HCEC 1CT (cell line): Measurements from ENCODE around the gene CIBAR2.

Source experiments
- DNase-seq: peaks from one replicate; pipeline ENCODE4 v3.0.0-alpha.2; 2017

CIBAR2 gene

GRCh38 chr16:85144026-85144915, 32.0 kb upstream of the CIBAR2 start:
- DNase-seq = no peak

GRCh38 chr16:85142771-85143211, 30.5 kb upstream of the CIBAR2 start:
- no peak for DNase-seq

DNA sequence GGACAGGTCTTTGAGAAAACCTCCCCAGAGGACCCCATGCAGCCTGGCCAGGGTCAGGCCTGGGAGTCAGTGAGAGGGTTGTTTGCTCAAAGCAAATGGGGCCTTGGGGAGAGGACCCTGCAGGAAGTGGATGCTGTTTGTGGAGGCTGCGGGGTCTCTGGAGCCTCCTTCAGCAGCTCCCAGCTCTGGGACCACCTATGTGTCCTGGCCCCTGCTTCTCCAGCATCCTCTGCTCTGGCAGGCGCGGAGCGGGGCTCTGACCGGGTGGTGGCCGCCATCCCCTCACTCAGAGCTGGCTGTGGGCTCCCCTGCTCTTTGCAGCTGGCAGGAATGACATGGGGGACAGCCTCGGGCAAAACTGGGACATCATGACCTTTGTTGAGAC, 29.8 kb upstream of the CIBAR2 start:
- DNase-seq = no peak

DNA sequence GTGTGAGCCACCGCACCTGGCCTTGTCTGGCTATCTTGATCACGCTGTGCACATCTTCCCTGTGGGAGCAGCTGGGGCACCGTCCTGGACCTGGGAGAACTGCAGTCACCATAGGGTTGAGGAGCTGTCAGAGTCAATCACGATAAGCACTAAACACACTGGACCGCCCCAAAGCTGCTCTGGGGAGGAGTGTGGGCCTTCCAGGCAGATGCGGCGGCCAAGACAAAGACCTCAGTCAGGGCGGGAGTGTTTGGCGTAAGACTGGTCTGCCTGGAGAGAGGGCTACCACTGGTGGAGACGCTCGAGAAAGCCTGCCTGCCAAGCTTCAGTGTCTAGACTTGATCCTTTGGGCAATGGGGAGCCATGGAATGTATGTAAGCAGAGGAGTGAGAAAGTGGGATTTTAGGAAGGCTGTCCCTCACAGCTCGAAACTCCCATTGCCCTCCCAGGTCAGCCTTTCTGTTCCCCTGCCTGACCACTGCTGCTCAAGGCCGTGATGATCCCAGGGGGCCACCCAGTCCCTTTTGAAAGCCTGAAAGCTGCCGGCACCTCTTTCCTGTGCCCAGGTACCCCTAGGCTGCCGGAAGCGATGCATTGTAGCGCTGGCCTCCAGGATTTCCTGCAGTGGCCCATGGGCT, 29.3 kb upstream of the CIBAR2 start:
- no peak for DNase-seq

DNA sequence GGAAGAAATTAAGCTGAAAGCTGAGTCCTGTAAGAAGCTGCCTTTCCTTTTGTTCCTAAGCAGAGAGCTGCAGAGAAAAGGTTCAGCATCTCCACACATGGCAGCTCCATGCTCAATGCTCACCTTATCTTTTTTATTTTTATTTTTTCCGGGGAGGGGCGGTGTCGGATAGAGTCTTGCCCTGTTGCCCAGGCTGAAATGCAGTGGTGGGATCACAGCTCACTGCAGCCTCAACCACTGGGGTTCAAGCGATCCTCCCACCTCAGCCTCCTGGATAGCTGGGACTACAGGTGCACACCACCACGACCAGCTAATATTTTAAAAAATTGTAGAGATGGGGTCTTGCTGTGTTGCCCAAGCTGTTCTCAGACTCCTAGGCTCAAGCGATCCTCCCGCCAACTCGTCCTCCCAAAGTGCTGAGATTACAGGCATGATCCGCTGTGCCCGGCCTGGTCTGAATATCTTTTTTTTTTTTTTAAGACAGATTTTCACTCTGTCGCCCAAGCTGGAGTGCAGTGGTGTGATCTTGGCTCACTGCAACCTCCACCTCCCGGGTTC, 28.3 kb upstream of the CIBAR2 start:
- DNase-seq = no peak

GRCh38 chr16:85139881-85140339, 27.6 kb upstream of the CIBAR2 start:
- no peak for DNase-seq

DNA sequence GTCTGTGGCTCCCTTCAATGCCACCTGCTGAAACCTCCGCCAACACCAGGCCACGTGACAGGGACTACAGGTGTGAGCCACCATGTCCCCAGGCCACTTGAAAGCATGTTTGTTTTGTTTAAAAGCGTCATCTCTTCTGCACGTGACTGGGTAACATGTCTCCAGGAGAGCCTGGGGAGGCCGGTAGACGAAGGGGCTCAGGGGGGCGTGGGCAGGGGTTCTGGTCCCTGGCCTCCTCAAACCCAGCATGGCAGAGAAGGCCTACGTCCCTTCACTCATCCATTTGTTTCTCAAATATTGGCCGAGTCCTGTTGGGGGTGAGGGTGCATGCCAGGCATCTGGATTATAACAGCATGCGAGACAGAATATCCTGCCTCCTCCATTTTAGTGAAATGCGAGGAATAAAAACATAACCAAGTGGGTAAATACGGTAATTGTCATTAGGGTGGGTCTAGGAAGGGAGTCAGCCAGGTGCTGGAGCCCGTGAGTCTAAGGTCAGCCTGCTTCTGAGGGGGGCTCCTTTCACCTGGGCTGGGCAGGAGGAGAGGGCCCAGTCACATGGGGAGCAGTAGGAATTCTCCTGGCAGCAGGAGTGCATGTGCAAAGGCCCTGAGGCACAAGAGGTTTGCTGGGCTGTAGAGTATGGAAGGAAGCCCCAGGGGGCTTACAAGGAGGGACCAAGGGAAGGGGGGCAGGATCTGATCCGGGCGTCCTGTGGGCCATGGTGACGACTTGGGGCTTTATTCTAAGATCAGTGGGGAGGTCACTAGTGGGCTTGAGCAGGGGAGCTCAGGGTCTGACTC, 26.8 kb upstream of the CIBAR2 start:
- no peak for DNase-seq

- no peak for DNase-seq
Observed at GRCh38 chr16:85138073-85138824, 26.0 kb upstream of the CIBAR2 start.

- peak; percentile 89 for DNase-seq
Observed at GRCh38 chr16:85137323-85138072, 25.2 kb upstream of the CIBAR2 start.

DNA sequence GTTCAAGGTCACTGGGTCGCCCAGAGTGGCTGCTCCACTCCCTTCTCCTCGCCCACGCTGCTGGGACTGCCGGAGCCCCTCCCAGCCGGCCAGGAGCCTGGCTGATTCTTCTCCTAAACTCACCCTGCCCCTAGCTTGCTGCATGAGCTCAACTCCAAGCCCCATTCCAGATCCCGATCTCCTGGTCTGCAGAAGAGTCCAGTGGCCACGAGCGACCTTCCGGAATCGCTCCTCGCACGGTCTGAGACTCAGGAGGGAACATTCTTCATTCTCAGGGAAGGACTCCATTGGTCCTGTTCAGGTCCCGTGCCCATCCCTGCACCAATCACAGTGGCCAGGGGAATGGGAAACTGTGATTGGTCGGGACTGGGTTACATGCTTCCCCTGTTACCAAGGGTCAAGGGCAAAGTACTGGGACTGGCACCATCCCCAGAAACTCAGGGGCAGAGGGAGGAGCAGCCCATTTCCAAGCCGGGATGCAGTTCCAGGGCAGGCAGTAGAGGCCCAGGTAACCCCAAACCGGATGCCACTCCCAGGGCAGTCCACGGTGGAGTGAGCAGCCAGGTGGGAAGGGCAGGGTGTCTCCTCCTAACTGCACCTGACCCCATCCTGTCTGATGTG, 24.5 kb upstream of the CIBAR2 start:
- DNase-seq = peak; percentile 35

DNA sequence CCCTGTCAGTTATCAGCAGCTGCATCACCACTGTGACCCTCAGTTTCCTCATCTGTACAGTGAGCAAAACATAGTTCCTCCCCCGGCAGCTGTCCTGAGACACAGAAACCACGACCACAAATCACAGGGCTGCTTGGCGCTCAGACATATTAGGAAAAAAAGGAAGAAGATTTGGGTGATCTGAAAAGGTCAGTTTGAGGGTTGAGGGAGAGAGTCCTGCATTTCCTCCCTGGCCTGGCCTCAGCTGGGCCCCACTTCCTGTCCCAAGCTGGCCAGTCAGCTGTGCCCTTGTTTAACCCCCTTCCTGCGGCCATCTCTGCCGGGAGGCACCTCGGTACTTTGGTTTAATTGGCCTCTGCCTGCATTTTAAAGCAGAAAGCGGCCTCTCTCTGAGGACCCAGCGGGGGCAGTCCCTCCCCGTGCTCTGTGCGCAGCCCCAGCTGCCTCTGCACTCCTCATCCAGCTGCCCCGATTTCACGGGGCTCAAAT, 24.0 kb upstream of the CIBAR2 start:
- peak; percentile 67 for DNase-seq

- DNase-seq = no peak
Observed at GRCh38 chr16:85134789-85135142, 22.5 kb upstream of the CIBAR2 start.

DNA sequence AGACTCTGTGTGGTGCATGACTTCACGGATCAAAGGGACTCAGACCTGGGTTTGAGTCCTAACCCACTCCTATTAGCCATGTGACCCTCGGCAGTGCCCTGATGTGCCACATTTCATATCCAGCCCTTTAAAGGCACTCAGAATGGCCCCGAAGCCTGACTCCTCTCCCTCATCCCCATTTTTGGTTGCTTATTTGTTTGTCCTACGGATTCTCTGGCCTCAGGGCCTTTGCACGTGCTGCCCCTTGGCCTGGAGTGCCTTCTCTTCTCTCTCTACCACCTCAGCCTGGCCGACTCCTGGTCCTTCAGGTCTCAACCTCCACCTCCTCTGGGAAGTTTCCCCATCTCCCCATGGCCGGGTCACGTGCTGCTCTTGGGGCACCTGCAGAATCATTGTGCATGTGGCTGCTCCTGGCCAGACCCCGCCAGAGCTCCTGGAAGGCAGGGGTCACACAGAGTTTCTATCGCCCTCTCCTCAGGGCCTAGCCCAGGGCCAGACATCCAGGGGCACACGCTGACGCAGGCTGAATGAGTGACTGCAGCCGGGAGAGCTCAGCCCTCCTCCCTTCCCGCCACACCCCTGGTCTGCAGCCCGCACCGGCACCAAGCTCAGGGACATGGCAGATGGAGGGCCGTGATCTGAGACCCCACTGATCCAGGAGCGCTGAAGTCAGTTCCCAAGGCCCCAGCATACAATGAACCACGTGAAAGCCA, 22.0 kb upstream of the CIBAR2 start:
- no peak for DNase-seq

GRCh38 chr16:85133290-85133599, 21.0 kb upstream of the CIBAR2 start:
- DNase-seq = no peak

DNA sequence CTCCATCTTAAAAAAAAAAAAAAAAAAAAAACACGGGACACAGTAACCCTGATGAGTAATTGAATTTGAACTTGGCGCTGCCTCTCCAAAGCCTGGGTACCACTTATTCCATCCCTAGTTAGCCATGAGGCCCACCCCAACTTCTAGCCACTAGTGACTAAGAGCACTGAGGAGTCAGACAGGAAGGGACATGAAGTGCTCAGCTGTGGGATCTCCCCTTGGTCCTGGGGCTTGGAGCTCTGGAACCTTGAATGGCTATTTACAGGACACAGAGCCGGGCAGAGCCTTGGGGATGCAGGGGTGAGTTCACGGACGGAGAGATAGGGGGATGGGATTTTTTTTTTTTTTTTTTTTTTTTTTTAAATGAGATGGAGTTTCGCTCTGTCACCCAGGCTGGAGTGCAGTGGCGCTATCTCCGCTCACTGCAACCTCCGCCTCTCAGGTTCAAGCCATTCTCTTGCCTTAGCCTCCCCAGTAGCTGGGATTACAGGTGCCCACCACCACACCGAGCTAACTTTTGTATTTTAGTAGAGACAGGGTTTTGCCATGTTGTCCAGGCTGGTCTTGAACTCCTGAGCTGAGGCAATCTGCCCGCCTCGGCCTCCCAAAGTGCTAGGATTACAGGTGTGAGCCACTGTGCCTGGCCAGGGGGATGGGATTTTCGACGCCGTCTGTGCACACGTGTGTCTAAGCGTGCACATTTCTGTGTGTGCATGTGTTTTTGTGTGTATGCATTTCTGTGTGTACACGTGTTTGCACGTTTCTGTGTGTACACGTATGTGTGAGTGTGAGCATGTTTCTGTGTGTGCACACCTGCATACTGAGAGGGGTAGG, 20.4 kb upstream of the CIBAR2 start:
- DNase-seq = no peak

DNA sequence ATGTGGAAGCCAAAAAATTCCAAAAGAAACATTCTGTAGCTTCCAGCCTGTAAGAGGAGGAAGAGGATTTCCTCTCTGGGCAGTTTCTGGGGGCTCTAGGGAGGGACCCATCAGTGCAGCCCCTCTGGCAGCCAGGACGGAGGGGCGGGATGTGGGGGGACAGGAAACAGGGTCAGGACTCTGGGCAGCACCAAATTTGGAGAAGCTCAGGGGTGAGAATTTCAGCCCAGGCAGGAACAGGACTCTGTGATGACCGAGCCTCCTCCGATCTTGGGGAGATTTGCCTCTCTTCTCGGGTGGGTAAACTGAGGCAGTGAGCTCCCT, 18.4 kb upstream of the CIBAR2 start:
- no peak for DNase-seq

DNA sequence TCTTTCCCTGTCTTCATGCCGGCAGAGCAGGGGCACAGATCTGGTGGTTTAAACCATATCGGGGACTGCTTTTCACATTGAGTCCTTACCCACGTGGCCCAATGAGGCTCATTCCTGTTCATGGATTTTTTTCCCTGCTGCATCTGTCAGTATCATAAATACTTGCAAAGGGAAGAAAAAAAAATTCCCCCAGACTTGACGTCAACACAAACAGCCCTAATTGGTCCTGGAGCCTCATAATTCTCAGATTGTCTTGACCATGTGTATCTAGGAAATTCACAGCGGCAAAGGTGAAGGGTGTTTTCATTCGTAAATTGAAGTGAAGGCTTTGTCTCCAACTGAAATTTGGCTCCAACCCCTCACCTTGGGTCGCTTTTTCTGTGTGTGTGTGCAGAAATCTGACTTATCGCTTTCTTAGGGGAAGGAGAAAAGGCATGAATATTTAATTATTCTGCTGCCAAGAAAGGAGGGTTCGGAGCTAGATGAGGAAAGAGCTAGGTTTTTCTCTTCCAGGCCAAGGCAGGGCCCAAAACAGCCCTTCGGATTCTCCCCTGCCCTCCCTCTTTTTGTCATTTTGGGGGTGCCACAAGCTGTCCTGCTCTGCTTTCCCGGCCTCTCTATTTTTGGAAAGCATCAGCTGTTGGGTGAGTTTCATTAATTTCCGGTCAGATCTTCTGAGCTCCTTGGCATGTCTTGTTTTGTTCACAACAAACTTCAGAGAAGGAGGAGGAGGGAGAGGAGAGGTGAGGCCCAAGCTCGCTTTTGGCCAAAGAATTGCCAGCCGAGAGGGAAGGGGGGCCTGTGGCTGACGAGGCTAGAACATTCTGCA, 17.8 kb upstream of the CIBAR2 start:
- peak; percentile 27 for DNase-seq

GRCh38 chr16:85128079-85128837, 16.0 kb upstream of the CIBAR2 start:
- no peak for DNase-seq
